SKM-1 treated with dmso at 0.1 percent for 144 hours (cell line): ENCODE measurements around the gene SLC12A4.
"Not testable (repeated sequence)": the region's sequence is repeated elsewhere in the genome, so short reads cannot be mapped to it uniquely, and the experiment has no call there.

Source experiments
- DNase-seq: peaks from one replicate; lab custom pipeline; 2025; ENCODE audit not compliant: unreplicated experiment; lab: John Stamatoyannopoulos, UW

Gene SLC12A4

DNA sequence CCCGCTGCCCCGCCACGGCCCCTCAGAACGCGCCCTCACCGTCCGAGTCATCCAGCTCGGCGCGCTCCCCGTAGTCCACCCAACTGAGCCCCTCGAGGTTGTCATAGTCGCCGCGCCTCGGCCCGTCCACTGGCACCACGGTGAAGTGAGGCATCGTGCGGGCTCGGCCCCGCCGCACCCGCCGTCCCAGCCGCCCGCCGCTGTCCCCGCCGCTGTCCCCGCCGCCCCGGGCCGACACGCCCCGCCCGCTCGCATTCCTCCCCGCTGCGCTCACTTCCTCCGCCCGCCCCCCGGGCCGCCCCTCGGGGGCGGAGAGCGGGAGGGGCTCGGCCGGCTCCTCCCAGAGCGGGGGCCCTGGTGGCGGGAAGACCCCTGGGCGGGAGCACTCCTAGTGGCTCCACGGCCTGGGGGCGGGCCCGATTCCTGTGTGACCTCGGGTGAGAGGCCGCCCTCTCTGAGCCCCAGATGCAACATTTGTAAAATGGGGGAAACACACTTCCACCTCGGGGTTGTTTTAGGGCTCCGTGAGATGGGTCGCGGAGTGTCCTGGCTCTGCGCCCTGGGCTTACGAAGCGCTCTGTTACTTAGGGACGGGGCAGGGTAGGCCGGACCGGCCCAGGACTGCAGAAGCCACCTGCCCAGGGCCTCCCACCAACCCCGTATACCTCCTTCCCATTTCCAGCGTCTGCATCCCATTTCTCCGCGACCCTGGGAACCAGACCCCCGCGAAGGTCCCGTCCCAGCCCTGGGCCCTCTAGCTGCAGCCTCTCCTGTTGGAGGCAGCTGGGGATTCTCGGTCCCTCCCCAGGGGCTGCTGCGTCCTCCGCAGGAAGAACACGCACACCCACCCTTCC is at the start of gene SLC12A4:
Gene SLC12A4, minus strand, starts transcription at position 238 of the 854 bp plus-strand sequence. Its CDS starts 84 bp downstream, at position 154.
- DNase-seq: peak; percentile 31

DNA sequence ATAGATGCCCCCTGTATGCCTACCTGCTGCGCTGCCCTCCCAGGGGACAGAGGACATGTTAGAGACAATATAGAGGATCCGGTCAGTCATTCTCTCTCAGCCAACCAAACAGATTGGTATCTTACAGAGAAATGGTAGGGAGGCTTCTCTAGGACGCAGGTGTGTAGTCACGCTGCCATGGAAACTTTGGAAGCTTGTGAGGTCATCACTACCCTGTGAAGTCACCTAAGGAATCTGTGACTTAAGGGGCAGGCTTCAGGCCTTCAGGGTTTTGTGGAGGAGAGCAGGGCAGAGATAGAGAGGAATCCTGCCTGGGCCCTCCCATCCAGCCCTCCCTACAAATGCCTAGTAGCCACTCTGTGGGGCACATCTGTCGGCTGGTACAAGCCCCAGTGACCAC is 47.2 kb upstream of the SLC12A4 start, which contains the start of gene DPEP2NB:
Gene DPEP2NB, minus strand, starts transcription at position 231 of the 400 bp plus-strand sequence. Its CDS starts 141 bp downstream, at position 90.
- no peak for DNase-seq

DNA sequence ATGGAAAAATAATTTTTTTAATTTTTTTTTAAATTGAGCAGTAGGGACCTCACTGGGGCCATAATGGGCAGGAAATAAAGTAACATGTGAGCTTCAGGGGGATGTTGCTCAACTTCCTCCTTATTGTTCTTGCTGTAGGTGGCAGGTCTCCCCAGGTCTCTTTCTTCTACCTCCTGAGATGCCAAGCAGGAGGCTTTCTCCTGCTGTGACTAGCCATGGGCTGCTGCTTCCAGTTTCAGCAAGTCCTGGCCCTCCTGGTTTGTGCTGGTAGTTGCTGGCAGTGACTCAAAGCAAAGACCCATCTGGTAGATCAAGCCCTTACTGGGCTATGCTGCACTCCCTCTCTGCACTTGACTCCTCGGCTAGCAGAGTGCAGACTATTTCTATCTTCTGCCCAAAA is 45.0 kb upstream of the SLC12A4 start:
- DNase-seq: peak; percentile 69

DNA sequence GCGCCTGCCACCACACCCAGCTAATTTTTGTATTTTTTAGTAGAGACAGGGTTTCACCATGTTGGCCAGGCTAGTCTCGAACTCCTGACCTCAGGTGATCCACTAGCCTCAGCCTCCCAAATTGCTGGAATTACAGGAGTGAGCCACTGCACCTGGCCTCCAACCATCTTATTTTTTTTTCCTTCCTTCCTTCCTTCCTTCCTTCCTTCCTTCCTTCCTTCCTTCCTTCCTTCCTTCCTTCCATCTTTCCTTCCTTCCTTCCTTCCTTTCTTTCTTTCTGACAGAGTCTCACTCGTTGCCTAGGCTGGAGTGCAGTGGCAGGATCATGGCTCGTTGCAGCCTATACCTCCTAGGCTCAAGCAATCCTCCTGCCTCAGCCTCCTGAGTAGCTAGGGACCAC is 41.4 kb upstream of the SLC12A4 start:
- DNase-seq: not testable (repeated sequence)

DNA sequence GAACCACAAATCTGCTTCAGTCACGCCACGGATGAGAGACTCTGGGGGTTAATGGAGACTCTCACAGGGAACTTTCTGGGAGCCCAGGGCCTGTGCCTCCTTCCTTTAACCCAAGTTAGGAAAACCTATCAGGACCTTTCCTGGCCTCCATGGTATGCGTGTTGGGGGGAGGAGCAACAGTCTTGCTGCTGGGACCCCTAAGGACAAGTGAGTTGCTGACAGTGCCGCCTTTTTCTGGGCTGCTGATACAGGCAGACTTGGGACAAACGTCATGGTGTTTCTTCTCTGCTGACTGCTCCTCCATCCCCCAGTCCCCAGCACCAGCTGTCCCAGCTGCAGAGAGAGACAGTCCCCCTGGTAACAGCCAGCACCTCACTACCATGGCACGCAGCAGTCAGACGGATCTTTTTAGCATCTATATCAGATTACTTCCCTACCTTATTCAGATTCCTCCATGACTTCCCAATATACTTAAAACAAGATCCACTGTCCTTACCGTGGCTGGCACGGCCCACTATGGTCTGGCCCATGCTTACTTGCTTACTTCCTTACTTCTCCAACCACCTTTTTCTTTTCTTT is 40.8 kb upstream of the SLC12A4 start:
- DNase-seq: no peak

DNA sequence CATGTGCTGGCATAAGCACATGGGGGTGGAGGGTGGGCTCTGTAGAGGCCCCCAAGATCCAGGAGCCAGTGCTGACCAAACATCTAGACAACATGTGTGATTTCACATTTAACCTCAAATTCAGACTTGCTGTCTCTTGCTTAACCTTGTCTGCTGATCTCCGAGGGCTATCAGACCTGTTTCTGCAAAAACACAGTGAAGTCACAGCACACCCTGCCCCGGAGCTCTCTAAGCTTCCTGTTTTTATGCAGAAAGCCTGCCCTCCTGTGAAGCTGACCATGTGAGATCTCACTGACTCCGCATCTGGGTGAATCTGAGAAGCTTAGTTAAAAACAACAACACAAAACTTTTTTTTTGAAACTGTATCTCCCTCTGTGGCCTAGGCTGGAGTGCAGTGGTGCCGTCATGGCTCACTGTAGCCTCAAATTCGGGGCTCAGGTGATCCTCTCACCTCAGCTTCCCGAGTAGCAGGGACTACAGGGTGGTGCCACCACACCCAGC is 37.4 kb upstream of the SLC12A4 start:
- DNase-seq: peak; percentile 96

DNA sequence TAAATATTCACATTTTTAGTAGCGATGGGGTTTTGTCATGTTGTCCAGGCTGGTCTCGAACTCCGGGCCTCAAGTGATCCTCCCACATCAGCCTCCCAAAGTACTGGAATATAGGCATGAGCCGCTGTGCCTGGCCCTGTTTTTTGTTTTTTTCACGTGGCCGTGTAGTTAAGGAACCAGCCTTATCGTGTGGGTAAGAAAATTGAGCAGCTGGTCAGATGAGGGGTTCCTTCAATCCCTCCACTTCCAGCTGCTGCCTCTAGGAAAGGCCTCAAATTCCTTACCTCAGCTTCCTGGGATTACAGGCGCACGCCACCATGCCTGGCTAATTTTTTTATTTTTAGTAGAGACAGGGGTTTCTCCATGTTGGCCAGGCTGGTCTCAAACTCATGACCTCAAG is 36.8 kb upstream of the SLC12A4 start:
- no peak for DNase-seq

DNA sequence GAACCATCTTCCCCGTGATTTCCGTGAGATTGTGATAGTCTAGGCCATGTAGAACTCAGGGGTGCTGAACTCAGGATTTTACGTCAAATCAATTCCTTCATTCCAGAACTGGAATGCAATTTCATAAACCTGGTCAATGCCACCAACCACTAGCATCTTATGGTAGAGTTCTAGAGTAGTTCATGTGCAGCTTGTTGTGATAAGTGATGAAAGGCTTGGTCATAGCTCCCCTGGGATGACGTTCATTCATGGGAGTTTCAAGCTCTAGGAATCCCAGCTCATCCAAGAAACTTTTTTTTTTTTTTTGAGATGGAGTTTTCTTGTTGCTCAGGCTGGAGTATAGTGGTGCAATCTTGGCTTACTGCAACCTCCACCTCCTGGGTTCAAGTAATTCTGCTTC is 34.6 kb upstream of the SLC12A4 start:
- no peak for DNase-seq

DNA sequence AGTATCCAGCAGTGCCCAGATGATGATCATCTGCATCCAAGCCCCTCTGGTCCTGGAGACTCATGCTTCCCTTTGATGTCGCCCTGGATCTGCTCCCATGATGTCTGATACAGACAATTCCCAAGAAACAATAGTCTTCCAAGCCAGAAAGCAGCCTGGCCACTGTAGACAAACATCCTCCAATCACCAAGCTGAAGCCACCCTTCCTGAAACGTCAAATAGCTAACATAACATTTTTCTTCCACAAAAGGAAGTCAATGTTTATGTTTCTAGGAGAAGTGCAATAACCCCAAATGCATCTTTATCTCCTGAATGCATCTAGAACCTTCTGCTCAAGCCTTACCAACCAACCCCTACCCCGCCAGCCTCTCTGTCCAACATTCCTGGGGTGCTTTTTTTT is 32.0 kb upstream of the SLC12A4 start:
- DNase-seq: no peak

DNA sequence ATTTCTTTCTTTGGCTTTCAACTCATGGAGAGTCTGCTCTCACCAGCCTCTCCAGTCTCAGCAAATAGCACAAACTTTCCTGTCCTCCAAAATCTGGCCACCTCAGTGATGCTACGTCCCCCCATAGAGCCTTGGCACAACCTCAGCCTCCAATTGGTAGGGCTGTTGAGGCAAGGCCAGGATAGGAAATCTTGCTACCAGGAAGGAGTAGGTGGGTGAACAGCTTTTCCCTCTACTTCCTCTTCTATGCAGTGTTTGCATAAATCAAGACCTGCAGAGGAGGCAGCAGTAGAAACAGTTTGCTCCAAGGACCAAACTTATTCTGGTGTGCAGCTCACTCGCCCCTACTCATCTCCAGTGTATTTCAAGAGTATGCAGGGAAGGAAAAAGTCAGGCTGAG is 31.5 kb upstream of the SLC12A4 start:
- DNase-seq: peak; percentile 65

DNA sequence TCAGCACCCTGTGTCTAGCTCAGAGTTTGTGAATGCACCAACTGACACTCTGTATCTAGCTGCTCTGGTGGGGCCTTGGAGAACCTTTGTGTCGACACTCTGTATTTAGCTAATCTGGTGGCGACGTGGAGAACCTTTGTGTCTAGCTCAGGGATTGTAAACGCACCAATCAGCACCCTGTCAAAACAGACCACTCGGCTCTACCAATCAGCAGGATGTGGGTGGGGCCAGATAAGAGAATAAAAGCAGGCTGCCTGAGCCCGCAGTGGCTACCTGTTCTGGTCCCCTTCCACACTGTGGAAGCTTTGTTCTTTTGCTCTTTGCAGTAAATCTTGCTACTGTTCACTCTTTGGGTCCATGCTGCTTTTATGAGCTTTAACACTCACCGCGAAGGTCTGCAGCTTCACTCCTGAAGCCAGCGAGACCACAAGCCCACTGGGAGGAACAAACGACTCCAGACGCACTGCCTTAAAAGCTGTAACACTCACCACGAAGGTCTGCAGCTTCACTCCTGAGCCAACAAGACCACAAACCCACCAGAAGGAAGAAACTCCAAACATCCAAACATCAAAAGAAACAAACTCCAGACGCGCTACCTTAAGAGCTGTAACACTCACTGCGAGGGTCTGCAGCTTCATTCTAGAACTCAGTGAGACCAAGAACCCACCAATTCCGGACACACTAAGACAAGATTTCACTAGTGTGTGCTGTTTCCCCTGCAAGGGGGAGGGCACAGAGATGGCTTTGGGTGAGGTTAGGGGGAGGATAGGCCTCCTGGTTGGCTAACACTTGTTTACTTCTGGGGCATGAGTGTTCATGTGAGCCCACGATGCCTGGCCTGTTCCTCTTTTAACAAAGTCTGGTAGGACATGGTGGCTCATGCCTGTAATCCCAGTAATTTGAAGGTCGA is 30.6 kb upstream of the SLC12A4 start, which contains the start of gene DPEP2:
Gene DPEP2, minus strand, starts transcription at position 706 of the 910 bp plus-strand sequence. CDS start 6,272 bp downstream, outside the sequence.
- peak; percentile 74 for DNase-seq

DNA sequence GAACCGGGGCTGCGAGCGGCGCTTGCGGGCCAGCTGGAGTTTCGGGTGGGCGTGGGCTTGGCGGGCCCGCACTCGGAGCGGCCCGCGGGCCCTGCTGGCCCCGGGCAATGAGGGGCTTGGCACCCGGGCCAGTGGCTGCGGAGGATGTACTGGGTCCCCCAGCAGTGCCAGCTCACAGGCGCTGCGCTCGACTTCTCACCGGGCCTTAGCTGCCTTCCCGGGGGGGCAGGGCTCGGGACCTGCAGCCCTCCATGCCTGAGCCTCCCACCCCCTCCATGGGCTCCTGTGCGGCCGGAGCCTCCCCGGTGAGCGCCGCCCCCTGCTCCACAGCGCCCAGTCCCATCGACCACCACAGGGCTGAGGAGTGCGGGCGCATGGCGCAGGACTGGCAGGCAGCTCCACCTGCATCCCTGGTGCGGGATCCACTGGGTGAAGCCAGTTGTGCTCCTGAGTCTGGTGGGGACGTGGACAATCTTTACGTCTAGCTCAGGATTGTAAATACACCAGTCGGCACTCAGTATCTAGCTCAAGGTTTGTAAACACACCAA is 29.9 kb upstream of the SLC12A4 start:
- DNase-seq: not testable (repeated sequence)

DNA sequence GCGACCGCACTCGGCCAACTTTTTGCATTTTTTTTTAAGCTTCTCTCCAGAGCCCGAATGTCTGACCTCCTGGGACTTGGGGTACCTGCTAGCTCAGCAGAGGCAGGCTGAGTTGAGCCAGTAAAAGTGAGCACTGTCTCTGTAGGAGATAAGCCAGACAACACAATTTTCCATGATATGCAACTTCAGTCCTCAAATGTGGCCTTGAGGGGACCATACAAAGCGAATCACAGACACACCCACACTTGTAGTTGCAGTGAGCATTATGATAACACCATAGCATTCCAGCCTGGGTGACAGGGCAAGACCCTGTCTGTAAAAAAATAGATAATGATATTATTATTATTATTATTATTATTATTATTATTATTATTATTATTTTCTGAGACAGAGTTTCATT is 28.2 kb upstream of the SLC12A4 start:
- no peak for DNase-seq

DNA sequence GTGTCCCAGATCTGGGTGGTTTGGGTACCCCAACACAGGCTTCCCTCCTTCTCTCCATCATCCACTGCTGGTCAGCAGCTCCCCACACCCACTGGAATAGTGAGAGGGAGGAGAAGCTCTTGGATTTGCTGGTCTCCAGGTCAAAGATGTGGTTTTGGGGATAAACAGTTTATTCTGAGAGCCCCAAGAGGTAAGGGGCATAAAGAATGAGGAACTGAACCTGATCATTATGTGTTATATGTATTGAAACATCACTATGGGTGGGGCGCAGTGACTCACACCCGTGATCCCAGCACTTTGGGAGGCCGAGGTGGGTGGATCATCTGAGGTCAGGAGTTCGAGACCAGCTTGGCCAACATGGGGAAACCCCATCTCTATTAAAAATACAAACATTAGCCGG is 27.0 kb upstream of the SLC12A4 start:
- DNase-seq: peak; percentile 12

DNA sequence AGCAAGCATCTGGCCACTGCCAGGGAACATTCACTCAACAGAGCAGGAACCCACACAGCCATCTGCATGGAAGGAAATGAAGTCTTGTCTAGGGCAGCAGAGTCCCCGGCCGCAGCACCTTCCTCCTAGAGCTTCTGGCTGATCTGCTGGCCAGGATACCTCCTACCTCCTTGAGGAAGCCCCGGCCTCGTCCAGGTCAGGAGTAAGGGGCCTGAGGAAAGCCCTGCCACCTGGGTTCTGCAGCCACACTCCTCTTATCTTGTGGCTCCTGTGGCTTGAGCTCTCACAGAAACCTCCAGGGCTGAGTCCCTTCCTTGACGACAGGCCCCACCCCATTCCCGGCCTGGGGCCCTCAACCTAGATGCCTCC is 25.6 kb upstream of the SLC12A4 start:
- not testable (repeated sequence) for DNase-seq

DNA sequence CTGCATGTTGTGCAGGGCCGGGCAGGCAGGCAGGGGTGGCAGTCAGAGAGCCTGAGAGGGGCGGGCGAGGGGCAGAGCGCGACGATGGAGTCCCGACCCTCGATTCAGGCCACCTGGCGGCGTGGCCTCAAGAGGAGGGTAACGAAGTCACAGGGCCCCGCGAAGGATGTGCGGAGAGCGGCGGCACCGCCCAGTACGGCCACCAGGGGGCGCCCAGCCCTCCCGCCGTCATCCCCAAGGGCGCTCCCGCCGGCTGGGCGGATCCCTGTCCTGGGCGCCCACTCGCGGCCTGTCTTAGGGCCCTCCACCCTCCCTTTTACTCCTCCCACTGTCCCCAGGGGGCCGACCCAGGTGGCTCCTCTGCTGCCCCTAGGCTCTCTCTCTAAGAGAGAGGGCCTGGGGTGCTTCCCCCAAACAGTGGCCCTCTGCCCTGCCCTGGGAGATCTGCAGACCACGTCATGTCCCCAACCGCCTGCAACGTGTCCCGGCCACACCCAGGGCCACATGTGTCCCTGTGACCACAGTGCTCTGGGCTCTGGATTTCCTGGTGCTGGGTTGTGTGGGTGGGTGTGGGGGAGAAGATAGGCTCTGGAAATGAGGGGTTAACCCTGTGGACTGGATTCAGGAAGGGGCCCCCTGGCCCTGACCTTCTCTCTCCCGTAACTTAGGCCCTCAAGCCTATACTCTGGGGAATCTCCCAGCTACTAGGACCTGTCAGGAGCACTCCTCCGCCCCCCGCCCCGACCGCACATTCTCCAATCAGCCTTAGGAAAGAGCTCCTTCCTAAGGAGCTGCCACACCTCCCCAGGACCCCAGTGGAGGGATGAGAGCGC is 25.0 kb upstream of the SLC12A4 start:
- peak; percentile 79 for DNase-seq

DNA sequence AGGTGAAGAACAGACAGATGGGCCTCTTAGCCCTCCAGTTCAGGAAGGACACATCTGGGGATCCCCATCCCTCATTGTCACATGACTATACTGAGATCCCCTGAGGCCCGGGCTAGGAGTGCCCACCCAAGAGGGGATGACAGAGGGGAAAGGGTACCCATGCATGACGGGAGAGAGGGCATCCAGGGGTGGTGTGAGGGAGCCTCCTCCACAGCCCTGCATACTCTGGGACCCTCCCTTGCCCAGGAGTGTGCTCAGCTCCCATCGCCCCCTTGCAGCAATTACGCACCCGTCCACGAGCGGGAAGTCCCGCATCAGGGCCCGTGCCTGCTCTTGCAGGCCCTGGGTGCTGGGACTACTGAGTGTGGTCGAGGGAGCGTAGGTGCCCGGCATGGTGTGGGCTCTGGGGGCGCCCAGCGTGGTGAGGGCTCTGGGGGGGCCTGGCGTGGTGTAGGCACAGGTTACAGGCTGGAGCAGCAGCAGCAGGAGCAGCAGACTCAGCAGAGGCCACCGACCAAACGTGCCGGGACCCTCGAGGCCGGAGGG is 24.3 kb upstream of the SLC12A4 start:
- no peak for DNase-seq

DNA sequence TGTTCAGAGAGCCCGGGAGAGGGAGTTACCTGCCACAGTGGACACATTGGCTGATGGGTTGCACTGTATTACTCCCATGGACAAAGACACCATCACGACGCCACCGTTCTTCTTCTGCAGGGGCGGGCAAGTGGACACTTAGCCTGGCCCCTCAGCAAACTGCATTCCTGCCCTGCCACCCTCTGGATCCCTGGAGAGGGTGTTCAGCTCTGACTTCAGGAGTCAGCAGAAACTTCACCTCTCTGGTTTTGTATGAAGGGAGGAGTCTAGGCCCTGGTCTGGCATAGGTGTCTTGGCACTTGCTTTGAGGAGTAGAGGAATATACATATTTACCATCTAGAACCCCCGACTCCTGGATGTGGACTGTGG is 21.6 kb upstream of the SLC12A4 start:
- DNase-seq: no peak

DNA sequence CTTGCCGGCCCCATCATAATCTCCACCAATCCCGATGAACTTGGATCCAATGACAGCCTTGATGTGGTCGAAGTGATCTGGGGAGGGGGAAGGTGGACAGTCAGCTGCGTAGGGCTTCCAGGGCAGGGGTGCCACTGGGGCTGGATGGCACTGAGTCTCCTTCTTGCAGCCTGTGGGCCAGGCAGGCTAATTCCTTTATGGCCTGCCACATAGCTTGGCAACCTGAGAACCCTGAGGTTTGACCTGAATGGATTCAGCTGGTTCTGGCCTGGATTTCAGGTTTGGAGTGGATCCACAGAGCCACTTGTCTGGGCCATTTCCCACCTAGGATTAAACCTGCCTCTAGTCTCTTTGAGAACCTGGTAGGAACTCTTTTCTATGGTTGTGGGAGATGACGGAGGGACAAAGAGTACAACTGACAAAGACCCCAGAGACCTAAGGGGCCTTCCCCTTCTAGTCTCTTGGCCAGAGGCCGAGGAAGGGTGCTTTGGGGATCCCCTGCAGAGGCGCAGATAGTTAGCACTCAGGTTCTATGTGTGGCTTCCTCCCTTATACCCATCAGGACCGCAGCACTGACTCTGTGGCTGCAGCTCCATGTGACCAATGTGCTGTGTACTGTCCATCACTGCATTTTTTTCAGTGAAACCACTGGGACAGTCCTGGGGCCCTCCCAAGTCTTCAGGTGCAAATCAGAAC is 21.0 kb upstream of the SLC12A4 start:
- no peak for DNase-seq
